NCI-H1436 treated with DMSO at 0.1 percent for 48 hours (cell line): ENCODE data around the gene RBFOX1.

Source experiments
- DNase-seq: peaks from one replicate; lab custom pipeline; 2025; lab: John Stamatoyannopoulos, UW

The RBFOX1 gene

GRCh38 chr16:7524419-7524818, 191.8 kb downstream of the RBFOX1 start:
- DNase-seq, result no peak

DNA sequence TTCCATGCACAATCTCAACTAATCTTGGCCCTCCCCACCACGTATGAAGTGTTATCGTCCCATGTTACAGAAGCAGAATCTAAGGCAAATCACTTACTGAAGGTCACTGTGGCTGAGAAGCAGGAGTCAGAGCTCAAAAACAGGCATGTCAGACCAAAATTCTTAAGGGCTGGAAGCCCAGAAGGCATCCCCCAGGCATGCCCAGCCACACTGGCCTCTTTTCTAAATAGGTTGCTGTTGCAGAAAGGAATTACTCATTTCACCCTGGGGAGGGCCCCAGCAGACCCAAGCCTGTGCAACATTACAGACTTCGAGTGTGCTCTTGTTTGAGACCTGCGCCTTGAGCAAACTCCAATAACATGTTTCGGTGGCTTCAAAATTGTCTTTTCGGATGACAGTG, 194.1 kb downstream of the RBFOX1 start:
- DNase-seq, result no peak

DNA sequence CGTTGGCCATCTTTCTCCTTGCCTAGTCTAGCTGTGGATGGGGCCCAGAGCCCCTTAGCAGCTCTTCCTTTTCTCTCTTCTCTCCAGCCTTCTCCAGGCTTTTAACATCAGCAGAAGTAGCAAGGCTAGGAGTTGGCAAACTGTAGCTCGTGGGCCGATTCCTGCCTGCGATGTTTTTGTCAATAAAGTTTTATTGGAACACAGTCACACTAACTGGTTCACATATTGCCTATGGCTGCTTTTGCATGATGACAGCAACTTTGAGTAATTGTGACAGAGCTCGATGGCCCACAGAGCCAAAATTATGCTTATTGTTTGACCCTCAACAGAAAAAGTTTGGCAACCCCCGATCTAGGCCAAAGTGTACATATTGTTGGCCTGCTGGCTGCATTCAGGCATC, 199.9 kb downstream of the RBFOX1 start:
- no peak for DNase-seq

GRCh38 chr16:7534749-7535148, 202.1 kb downstream of the RBFOX1 start:
- DNase-seq, result no peak

- no peak for DNase-seq
These were observed 208.4 kb downstream of the RBFOX1 start for GRCh38 chr16:7541026-7541425.

GRCh38 chr16:7545251-7545650, 212.6 kb downstream of the RBFOX1 start:
- no peak for DNase-seq

DNA sequence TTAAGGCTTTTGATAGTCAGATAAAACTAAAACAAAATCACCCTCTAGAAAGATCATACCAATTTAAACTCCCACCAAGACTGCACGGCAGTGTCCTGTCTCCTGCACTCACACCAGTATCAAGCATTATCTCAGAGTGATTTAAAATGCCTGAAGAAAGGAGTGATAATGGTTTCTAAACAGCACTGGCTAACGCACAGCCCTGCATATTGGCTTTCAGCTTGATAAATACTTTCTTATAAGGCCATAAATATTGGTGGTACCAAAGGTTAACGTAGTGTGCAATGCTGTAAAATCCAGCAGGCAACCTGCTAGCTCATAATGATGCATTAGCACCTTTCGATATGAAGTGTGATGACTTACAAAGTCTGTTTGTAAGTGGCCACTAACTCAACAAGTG, 214.3 kb downstream of the RBFOX1 start:
- no peak for DNase-seq

DNA sequence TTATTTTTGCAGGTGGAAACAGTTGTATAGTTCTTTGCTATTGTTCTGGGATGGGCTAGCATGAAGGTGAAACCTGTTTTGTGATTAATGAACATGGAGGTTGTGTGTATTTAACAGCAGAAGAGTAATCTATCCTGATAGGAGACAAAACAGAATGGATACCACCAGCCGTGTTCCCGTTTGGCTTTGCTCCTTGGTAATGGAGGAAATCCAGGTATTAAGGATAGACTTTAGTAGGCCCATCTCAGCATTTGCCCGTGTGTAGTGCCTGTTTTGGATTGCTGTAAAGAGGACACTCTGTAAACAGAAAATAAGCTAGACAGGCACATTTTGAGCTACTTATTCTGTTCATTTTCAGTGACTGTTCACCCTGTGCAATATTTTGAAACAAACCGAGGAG, 215.1 kb downstream of the RBFOX1 start:
- DNase-seq, result no peak

DNA sequence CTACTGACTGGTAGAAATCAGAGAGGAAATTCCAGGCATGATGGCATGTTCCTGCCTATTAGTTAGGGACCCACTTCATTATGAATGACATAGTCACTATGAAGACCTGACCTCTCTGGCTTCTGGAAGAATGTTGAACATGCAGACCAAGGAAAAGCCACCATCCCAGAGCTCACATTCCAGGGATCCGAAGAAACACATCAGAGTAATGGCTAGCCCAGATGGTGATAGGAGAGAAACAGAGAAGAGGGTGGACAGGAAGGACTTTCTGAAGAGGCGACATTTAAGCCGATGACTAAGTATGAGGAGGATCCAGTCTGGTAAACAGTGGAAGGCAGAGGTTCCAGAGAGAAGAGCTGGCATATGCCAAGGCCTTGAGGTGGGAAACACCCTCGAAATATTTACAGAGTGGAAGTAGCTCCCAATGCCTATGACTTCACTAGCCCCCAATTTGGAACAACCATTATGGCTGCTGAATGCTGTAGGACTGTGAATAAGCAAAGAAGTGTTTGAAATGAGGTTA, 216.2 kb downstream of the RBFOX1 start:
- DNase-seq, result no peak

GRCh38 chr16:7550096-7550495, 217.5 kb downstream of the RBFOX1 start:
- DNase-seq, result no peak

DNA sequence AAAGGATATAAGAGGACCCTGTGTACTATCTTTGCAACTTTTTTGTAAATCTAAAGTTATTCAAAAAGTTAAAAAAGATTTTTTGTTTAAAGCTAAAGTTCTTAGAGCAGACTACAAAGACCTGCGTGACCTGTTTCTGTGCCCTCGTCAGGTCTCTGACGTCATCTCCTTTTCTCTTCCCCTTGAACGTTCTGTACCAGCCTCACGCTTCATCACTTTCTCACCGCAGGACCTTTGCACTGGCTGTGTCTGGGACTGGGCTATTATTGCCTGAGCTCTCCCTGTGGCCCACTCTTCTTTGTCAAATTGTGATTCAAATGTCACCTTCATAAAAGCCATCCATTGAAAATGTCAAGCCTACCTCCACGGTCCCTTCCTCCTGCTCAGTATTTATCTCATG, 222.8 kb downstream of the RBFOX1 start:
- DNase-seq, result no peak

DNA sequence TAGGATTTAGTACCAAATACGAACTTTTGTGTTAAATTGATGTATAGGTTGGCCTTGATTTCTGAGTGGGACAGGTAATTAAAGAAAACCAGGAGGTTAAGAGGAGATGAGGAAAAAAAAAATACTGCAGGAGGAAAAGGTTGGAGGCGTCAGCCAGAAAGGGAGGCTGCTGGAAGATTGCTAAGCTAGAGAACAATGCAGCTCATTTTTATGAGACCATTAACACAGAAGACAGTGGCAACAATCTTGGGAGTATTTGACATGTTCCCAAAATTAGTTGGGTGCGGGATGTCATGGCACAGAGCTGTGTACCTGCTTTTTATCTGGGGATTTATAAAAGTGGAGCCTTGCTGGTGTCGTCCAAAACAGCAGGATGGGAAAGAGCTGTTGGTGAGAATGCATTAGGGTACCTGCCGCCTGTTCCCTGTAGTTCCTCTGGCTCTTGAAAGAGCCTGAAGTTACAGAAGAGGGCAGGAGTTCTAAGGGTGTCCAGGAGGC, 229.3 kb downstream of the RBFOX1 start:
- no peak for DNase-seq

GRCh38 chr16:7566360-7566759, 233.7 kb downstream of the RBFOX1 start:
- no peak for DNase-seq

DNA sequence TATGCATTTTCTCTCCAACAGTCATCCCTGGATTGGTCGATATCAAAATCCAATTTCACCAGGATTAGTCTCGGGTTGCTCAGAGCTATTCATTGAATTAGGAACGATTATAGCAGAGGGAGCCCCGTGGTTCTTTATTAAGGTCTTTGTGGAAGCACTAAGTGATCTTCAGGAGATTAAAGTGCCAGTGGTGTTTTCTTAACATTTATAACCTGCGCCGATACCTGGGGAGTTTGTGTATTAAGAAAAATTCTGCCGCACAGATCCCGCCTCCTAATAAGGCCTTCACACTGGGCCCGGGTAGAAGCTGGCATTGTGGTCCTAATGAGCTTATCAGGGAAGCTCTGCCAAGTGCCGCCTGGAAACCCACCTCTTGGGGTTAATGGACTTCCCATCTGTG, 238.7 kb downstream of the RBFOX1 start:
- no peak for DNase-seq

GRCh38 chr16:7577588-7577987, 244.9 kb downstream of the RBFOX1 start:
- DNase-seq, result no peak

GRCh38 chr16:7579454-7579853, 246.8 kb downstream of the RBFOX1 start:
- DNase-seq, result no peak

DNA sequence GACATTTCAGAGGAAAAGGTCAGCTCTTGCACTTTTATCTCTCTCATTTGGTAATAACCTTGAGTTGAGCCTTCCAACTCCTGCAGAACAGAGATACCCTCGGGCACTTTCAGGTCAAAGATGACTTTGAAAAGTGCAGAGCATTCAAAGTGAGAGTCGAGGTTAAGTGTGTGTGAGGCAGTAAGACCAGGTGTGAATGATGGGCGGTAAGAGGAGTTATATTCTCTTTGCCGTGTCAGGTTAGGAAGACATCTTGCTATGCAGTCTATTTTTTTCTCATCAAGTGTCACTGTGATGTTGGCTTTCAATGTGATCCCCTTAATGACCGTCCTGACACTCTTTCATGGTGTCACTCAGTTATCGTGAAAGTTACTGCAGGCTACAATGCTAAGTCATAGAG, 248.5 kb downstream of the RBFOX1 start:
- no peak for DNase-seq

GRCh38 chr16:7583396-7583795, 250.8 kb downstream of the RBFOX1 start:
- DNase-seq, result no peak

DNA sequence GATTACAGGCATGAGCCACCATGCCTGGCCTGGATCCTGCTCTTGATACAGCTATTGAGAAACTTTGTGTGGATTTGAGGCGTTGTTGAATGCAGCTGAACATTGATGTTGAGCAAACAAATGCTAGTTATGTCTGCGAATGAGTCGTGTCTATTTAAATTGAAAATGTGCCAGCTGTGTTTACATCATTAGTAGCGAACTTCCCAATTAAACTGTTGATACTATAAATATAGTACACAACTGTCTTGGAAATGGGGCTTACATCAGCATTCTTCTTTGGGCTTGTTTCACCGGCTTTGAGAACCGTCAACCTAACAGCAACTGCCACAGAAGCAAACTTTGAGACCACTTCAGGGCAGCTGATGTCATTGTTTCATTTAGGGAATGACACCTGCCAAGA, 251.9 kb downstream of the RBFOX1 start:
- DNase-seq, result no peak

- no peak for DNase-seq
These were observed 253.1 kb downstream of the RBFOX1 start for GRCh38 chr16:7585705-7586104.

GRCh38 chr16:7590934-7591333, 258.3 kb downstream of the RBFOX1 start:
- no peak for DNase-seq

GRCh38 chr16:7596308-7596707, 263.7 kb downstream of the RBFOX1 start:
- no peak for DNase-seq

DNA sequence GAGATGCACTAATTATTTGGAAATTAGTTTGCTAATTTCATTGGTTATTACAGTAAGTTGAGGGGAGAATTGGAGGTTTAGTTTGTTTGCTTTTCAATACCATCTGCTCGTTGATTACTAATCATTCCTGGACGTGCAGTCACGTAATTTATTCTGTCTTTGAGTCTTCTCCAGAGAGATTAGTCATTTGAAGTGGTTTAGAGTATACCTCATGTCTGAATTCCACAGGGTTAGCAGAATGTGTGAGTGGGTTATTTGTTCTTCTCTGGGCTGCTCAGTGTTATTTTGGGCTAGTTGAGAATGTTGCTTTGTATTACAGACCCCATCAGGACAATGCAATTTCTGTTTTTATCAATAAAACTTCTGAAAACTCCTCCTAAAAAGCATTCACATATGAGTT, 265.0 kb downstream of the RBFOX1 start:
- no peak for DNase-seq

GRCh38 chr16:7601100-7601499, 268.5 kb downstream of the RBFOX1 start:
- DNase-seq, result no peak
